DOHH2 (cell line): ENCODE measurements around the gene ZFR.

Experiments
- H3F3A ChIP-seq: fragments of 200-600 bp; sonication (generic), shearing (Covaris generic); 2 replicates; pipeline ENCODE4 v1.6.0; 2016; ENCODE audit warnings: antibody characterized with exemption, mild to moderate bottlenecking; ENCODE audit not compliant: control insufficient read depth, insufficient read depth
- H3K27ac ChIP-seq: fragments of 200-600 bp; sonication (generic); 2 replicates; pipeline ENCODE4 v1.5.1; 2014; ENCODE audit warnings: low read depth, mild to moderate bottlenecking, low read length, moderate library complexity
- H3K27me3 ChIP-seq: fragments of 200-600 bp; sonication (generic); 2 replicates; pipeline ENCODE4 v1.6.1; 2014; ENCODE audit warnings: mild to moderate bottlenecking, low read length, mixed read lengths; ENCODE audit not compliant: control insufficient read depth
- H3K36me3 ChIP-seq: fragments of 200-600 bp; sonication (generic); 2 replicates; pipeline ENCODE4 v1.6.1; 2014; ENCODE audit warnings: mild to moderate bottlenecking, low read length, moderate library complexity, mixed read lengths; ENCODE audit not compliant: control insufficient read depth
- H3K4me1 ChIP-seq: fragments of 200-600 bp; sonication (generic); 2 replicates; pipeline ENCODE4 v1.6.1; 2014; ENCODE audit warnings: mild to moderate bottlenecking, low read length, mixed read lengths; ENCODE audit not compliant: control insufficient read depth
- H3K4me2 ChIP-seq: fragments of 200-600 bp; sonication (generic); 2 replicates; pipeline ENCODE4 v1.6.0; 2014; ENCODE audit warnings: mild to moderate bottlenecking, low read length, moderate library complexity
- H3K4me3 ChIP-seq: fragments of 200-600 bp; sonication (generic); 2 replicates; pipeline ENCODE4 v1.5.1; 2014; ENCODE audit warnings: mild to moderate bottlenecking, low read length, mixed read lengths
- H3K79me2 ChIP-seq: fragments of 200-600 bp; sonication (generic); 2 replicates; pipeline ENCODE4 v1.6.1; 2014; ENCODE audit warnings: mild to moderate bottlenecking, low read length, mixed read lengths; ENCODE audit not compliant: control insufficient read depth
- H3K9me2 ChIP-seq: fragments of 200-600 bp; sonication (generic); replicated peaks from 2 replicates; pipeline ENCODE4 v1.6.1; 2014; ENCODE audit warnings: mild to moderate bottlenecking, low read length, mixed read lengths; ENCODE audit not compliant: control insufficient read depth
- H3K9me3 ChIP-seq: fragments of 200-600 bp; sonication (generic); 2 replicates; pipeline ENCODE4 v1.6.1; 2014; ENCODE audit warnings: antibody characterized with exemption, low read length, mixed read lengths; ENCODE audit not compliant: control insufficient read depth, insufficient read depth
- H4K20me1 ChIP-seq: fragments of 200-600 bp; sonication (generic); 2 replicates; pipeline ENCODE4 v1.6.0; 2014; ENCODE audit warnings: low read depth, mild to moderate bottlenecking, antibody characterized with exemption, low read length, moderate library complexity; ENCODE audit not compliant: control insufficient read depth, insufficient read depth
- CTCF ChIP-seq: fragments of 200-600 bp; sonication (generic); IDR thresholded peaks from one replicate; pipeline ENCODE4 v1.5.1; 2014; ENCODE audit warnings: antibody characterized with exemption, mild to moderate bottlenecking, low read depth, low read length; ENCODE audit not compliant: poor library complexity, severe bottlenecking
- EZH2phosphoT487 ChIP-seq: fragments of 200-600 bp; sonication (generic); IDR thresholded peaks from 2 replicates; pipeline ENCODE4 v1.6.1; 2017; ENCODE audit warnings: borderline replicate concordance, mild to moderate bottlenecking, antibody characterized with exemption, low read length, moderate library complexity, mixed read lengths

ZFR gene

GRCh38 chr5:32308946-32309345, 135.6 kb downstream of the ZFR start:
- H3K79me2 ChIP-seq, result peaks cover 85% of the 10 kb centered on the region
- H3K9me3 ChIP-seq, result no peaks in the 10 kb centered on the region
- H3K4me3 ChIP-seq, result peak overlapping the region; percentile 91
- peak overlapping the region; percentile 92 for H3K4me2 ChIP-seq
- H3K9me2 ChIP-seq, result no peaks in the 10 kb centered on the region
- H3F3A ChIP-seq, result peaks cover 24% of the 10 kb centered on the region
- TF ChIP-seq CTCF (no peak), EZH2phosphoT487 (no peak)
- H3K4me1 ChIP-seq, result peaks cover 76% of the 10 kb centered on the region
- H3K27me3 ChIP-seq, result no peaks in the 10 kb centered on the region
- peaks cover 14% of the 10 kb centered on the region; the same call in 1 of the 2 replicates for H4K20me1 ChIP-seq
- peaks cover 71% of the 10 kb centered on the region for H3K36me3 ChIP-seq
- H3K27ac ChIP-seq, result peak overlapping the region; percentile 96

GRCh38 chr5:32307769-32308194, 136.8 kb downstream of the ZFR start:
- Histone ChIP-seq H3K4me1 (peaks cover 88% of the 10 kb centered on the region), H3K4me3 (0 out of 2 replicates have a peak overlapping the region, but pooled peaks have one; percentile 6), H3K36me3 (peaks cover 73% of the 10 kb centered on the region), H3K27ac (0 out of 2 replicates have a peak overlapping the region, but pooled peaks have one; percentile 2), H4K20me1 (peaks cover 26% of the 10 kb centered on the region; the same call in 1 of the 2 replicates), H3F3A (peaks cover 24% of the 10 kb centered on the region), H3K79me2 (peaks cover 97% of the 10 kb centered on the region), H3K4me2 (peak overlapping the region; percentile 92), H3K27me3 (no peaks in the 10 kb centered on the region), H3K9me3 (no peaks in the 10 kb centered on the region), H3K9me2 (no peaks in the 10 kb centered on the region)
- TF ChIP-seq EZH2phosphoT487, result no peak
- no peak for TF ChIP-seq CTCF

GRCh38 chr5:32304622-32305021, 139.9 kb downstream of the ZFR start:
- H3K9me2 ChIP-seq, result no peaks in the 10 kb centered on the region
- peaks cover 41% of the 10 kb centered on the region for H4K20me1 ChIP-seq
- H3K27ac ChIP-seq, result peak overlapping the region; percentile 10; the same call in 1 of the 2 replicates
- H3K79me2 ChIP-seq, result peaks cover 100% of the 10 kb centered on the region
- no peaks in the 10 kb centered on the region for H3K9me3 ChIP-seq
- H3F3A ChIP-seq, result 0 out of 2 replicates have a peak, but pooled peaks cover 5% of the 10 kb centered on the region
- H3K4me1 ChIP-seq, result peaks cover 91% of the 10 kb centered on the region
- H3K4me2 ChIP-seq, result peak overlapping the region; percentile 92
- TF ChIP-seq CTCF (no peak), EZH2phosphoT487 (no peak)
- peaks cover 70% of the 10 kb centered on the region for H3K36me3 ChIP-seq
- peak overlapping the region; percentile 5 for H3K4me3 ChIP-seq
- no peaks in the 10 kb centered on the region for H3K27me3 ChIP-seq
